ENCODE data around the gene TOMT. TPM values are rescaled to one million over a fixed set of nuclear protein-coding genes. Genes with fewer than 3 reads are reported as not detected.
A peak's percentile ranks its signal among the peaks of the same experiment; 100 is the strongest.

The TOMT gene
- polyA plus RNA-seq, 1 donor = not detected

DNA sequence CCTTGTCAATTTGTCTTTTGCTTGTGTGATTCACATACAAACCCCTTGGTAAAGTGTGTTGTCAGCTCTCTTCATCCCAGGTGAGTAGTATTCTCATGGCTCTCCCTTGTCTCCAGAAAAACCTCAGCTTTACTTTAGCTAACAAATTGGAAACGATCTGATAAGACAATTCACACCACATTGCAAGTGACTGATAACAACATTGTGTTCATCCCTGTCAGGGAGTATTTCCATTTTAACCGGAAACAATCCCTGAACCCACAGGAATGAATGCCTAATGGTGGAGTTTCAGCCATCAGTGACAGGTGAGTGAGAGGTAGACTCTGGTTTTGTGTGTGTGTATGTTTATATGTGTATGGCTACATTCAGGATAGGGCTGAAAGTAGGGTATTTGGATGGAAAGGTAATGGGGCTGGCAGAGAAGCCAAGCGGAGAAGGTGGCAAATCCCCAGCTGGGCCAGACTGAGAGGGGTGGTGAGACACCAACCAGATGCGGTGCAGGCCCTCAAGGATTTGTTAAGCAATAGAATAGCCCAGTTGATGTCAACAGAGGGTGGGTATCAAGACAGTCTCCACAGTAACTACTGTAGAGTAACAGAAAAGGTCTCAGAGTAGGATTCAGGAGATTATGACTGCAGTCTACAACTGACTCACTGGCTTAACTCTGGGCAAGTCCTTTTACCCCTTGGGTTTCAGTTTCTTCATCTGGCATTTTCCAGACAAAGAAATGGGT, 17.5 kb upstream of the TOMT start:
- no peak for DNase-seq

DNA sequence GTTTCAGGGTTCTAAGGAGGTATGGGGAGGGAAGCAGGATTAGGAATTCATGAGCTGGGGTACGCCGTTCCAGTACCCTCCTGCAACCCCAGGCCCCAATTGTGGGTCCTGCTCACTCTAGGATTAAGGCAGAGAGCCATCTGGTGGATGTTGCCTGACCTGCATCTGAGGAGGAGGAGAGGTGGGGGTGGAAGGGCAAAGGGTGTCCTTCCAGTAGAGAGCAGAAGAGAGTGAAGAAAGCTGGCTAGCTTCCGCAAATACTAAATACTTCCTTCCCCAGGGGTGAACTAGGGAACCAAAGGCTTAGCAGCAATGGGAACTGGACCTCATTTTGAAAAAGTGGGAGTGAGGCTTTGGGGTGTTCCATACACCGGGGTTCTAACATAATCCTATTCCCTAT, 14.4 kb upstream of the TOMT start:
- DNase-seq = peak; percentile 70

DNA sequence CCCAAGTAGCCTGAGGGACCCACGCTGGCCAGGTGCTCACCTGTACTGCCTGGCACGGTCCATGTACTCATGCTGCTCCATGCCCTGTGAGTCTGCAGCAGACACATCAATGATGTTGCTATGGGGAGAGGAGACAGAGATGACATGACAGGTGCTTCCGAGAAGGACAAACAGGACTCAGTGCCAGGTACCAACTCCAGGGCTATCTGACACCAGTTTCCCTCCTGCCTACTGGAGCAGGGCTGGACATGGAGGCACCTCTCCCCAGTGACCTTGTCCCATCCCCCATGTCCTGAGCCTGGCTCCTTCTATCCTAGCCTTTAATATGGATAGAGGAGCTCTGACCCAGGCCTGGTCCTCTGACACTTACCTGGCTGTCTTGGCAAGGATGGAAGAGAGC, 7.0 kb upstream of the TOMT start:
- DNase-seq = no peak

DNA sequence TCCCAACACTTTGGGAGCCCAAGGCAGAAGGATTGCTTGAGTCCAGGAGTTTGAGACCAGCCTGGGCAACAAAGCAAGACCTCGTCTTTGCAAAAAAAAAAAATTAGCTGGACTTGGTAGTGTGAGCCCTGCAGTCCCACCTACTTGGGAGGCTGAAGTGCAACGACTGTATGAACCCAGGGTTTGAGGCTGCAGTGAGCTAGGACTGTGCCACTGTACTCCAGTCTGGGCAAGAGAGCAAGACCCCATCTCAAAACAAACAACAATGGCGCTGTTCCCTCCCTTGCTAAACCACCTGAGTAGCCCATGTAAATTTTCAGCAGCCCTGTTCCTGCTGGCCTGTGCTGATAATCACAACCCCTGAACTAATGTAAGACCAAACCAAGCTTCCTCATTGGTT, 5.7 kb upstream of the TOMT start:
- DNase-seq = no peak

DNA sequence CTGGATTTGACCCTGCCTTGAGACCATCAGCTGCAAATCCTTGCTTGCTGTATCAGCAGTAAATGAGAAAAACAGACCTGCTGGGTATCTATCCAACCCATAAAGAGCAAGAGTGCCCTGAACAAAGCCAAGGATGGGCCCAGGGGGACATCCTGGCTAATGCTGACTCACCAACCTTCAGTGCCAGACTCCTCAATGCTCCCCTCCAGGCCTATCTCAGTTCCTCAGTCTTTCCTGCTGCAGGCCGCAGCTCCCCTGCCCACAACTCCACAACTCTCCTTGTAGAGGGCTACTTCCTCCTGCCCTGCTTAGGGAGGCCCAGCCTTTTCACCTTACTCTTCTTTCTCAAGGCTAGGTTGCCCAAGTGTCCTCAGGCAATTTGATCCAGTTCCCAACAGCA, 5.3 kb upstream of the TOMT start:
- no peak for DNase-seq

DNA sequence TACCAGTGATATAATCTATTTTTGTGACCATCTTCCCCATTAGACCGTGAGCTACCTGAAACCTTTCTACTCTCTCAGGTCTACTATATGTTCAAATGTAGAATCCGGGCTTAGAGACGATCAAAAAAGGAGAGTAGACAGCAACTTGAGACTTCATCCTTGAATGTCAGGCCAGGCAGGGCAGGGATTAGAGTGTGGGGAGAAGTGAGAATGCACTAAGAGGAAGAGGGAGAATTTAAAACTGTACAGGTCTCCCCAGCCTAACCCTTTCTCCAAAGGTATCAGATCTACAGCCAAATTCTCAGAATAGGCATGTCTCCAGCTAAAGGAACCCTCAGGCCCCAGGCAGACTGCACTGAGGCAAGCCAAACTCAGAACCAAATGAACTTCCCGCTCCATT, 3.6 kb upstream of the TOMT start:
- DNase-seq = no peak

DNA sequence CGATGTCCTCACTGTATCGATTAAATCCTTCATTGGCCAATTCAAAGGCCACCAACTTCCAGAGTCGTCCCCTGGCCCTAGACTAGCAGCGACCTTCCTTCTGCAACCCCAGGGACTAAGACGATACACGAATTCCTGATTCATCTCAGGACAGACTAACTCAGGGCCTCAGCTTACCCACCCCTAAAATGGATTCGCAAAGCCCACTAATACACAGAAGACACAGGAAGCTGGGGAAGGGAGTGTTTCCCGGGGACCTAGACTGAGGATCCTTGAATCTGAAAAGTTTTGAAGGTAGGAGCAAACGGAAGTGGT, 3.1 kb upstream of the TOMT start:
- no peak for DNase-seq

DNA sequence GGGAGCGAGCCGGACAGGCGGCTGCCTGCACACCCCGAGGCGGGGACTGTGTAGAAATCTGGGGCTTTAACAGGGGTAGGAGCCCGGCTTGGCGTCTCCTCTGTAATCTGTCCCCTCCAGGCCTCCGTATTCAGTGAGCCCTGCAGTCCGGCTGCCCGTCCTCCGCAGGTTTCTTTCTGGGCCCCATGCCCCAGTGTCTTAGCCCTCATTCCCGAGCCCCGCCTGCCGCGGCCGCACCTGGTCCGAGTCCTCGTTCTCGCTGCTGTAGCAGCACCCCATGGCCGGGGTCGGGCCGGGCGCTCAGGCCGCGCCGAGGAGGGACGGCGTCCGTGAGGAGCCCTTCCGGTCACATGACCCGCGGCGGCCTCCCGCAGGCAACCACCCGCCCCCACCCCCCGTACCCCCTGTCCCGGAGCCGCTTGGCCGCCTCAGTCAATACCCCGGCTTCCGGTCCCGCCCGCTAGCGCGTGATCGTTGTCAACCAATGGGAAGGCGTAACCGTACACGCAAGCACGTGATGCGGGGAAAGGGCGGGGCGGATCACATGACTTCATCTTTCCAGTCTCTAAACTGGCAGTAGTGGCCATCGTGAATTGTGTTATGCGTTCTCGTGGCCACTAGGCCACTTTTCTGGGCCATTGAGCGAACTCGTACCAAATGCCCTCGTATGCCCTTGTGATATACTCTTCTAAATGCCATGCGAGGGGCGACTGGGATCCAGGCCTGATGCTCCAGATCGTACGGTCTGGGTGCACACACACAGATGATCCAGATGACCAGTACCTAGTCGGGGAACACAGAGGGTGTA, 2.6 kb upstream of the TOMT start, which contains the start of gene LAMTOR1:
LAMTOR1 (minus strand) TSS at position 352 of the 808 bp plus-strand sequence; CDS start at position 279, 73 bp downstream.
- peak; percentile 98 for DNase-seq

DNA sequence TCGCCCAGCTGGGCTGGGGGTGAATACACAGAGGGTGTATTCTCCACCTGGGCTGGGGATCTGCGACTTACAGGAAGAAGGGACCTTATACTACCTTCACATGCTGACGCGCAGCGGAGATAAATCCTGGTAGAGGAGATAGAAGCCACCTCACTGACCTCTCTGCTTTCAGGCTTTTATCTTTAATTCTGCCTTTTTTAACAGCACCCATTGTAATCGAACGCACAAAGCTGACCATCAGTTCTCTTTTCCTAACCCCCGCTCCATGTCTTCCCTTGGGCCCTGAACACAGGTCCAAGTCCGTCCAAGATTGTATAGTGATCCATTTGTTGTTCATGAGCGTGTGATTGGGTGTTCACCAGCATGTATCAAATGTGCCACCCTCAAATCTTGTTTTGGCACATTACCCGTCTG, 2.0 kb upstream of the TOMT start:
- no peak for DNase-seq

DNA sequence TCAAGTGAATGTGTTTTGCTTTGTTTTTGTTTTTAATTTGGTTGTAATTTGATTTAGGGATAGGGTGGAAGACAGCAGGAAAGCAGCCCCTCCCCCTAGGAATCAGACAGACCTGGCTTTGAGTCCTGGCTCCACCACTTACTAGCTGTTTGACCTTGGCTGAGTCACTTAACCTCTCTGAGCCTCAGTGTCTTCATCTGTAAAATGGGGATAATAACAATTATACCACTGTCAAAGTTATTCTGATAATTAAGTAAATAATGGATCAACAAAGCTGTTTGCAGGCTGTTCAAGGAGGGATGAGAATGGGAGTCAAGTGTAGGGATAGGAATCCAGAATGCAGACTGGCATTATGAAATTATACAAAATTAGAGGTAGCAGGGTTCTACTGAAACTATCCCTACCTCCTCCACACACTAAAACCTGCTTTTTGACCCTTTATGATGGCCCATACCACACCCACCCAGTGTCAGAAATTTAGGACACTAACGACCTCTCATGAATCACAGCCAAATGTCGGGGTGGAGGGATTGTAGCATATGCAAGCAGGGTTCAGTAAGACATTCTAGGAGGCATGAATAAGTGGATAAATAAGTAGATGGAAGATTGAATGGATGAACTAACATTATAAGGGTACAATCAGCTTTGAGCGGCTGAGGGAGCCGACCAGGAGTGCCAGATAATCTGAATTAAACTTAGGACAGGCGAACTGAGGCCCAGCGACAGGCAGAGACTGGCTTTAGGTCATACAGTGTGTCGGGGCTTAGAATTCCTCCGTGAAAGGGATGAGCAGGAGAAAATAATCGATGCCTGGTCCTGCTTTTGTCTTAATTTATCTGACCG, 5.8 kb downstream of the TOMT start:
- no peak for DNase-seq

DNA sequence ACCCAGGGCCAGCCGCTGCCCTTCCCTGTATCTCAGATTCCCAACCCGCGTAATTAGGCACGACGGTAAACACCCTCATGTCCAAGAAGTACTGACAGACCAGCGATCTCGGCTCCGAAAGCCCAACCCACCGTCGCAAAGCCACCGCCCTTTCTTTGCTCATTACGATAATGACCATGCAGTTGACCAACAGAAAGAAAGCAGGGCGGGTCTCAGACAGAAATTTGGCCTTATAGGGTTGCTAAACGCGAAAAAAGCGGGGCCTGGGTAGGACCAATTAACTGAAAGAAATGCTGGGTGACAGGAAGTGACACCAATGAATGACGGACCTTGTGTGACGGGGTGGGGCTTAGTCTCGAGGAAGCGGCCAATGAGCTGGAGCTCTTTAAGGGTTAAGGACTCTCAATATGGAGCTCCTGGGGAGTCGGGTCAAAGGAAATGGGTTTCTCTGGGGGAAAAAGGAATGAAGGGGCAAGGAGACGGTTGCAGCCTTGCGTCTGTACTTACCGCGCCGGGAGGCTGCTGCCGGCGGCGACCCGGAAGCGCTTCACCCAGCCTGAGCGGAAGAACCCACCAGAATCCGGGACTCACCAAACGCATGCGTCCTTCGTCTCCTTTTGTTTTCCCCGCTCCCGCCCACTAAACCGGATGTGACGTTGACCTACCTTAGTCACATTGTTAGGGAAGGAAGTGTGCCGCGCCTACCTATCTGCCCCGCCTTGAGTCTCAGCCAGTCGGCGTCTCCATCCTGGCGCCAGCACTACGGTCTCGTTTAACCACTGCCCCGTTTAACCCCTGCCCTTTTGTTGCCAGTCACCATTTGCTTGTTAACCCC, 6.6 kb downstream of the TOMT start, which contains the start of gene ANAPC15:
ANAPC15 (minus strand) TSS at position 553 of the 835 bp plus-strand sequence. CDS start 1,419 bp downstream, outside the sequence.
- DNase-seq = peak; percentile 99

DNA sequence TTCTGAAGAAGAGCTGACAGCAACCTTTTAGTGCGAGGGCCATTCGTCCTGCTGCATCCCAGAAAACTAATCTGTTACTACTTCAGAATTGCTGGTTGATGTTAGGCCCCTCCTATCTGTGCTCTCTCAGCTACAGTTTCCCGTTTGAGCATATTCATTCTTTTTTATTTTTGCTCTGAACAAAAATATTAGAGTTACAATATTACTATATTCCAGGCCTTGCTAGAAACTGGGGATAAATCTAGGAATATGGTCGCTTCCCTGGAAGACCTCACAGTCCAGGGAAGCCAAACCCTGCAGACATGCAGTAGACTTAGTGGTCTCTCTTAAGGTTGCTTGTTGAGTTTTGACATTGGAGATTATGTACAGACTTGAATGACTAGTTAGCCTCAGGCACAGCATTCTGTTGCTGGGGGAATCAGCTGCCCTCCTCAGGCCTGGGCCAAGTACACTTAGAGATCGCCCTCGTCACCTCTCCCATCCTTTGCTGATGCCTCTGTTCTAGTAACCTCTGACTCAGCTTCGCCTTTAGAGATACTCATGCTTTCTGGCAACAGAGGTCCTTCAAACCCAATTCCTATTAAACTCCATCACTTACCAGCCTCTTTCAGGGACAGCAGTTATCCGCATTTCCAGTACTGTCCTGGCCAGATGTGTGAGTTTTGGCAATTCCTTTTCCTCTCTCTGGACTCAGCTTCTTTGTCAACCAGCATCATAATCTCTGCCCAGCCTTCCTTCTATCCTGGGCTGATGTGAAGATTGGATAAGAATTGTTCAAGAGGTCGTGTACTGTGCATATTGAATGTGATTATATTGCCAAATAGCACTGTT, 7.5 kb downstream of the TOMT start:
- DNase-seq = no peak

DNA sequence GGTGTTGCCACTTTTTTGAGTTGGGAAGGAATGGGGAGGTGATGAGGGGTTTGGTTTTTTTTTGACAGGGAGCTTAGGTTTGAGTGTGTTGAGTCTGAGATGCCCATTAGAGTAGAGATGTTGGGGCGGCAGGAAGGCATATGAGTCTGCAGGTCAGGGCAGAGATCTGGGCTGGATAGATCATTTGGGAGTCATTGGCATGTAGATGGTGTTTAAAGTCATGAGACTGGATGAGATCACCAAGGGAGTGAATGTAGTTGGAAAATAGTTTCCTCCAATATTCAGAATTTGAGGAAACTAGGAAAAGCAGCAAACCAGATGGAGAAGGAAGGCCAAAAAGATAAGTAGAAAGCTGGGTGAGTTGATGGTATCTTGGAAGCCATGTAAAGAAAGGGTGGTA, 8.8 kb downstream of the TOMT start:
- no peak for DNase-seq

DNA sequence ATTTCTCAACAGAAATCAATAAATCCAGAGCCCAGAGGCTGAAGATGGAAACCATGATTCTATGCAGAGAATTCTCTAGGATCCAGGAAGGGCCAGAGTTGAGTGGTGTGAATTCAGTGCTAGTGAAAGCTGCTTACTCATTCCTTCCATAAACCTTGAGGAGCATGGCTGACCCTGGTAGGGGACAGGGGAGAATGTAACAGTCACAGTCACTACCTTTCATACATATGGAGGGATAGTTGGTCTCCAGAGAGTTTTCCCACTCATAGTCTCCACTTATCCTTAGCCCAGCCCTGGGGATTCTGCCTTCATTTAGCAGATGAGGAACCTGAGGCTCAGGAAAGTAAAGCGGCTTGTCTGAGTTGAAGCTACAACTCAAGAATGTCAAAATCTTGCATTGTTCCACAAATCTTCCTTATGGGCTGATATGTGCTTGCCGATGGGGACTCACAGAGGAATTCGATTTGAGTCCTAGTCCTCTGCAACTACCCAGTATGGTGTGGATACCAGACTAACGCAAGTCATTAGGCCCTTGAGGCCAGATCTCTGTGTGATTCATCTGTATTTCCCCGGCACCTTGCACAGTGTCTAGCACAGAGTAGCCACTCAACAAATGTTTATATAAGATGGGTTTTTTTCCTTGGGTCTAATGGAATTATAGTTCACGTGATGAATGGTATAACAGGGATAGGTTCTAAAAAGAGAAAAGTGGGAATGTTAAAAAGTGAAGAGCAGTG, 10.5 kb downstream of the TOMT start:
- DNase-seq = no peak

DNA sequence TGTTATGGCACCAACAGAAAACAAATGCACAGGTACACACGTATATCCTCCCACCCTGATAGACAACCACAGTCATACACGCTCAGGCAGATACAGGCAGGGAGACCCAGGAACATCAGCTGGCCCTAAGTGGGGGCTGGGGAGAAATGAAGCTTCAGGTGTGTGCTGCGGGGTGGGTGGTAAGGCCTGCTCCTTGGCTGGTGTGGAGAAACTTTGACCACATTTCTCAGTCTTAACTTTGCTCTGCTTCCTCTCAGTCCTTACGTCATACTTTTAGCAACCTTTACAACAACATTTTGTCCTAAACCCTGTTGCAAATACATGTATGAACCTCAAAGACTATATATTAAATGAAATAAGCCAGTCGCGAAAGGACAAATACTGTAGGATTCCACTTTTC, 13.5 kb downstream of the TOMT start:
- DNase-seq = no peak

DNA sequence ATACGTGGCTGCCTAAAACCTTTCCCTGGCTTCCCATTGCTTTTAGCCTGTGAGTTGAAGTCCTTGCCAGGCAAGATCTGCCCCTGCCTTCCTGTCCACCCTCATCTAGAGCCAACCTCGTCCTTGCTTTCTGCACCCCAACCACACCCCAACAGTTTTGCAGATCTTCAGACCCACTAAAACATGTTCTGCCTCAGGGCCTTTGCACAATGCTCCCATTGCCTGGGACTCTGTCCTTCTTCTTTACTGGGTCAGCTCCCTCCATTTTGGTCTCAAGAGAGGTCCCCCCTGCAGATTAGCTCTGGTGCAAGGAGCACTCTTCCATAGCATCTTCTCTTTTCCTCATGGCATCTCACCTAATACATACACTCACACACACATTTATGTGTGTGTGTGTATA, 15.2 kb downstream of the TOMT start:
- no peak for DNase-seq

DNA sequence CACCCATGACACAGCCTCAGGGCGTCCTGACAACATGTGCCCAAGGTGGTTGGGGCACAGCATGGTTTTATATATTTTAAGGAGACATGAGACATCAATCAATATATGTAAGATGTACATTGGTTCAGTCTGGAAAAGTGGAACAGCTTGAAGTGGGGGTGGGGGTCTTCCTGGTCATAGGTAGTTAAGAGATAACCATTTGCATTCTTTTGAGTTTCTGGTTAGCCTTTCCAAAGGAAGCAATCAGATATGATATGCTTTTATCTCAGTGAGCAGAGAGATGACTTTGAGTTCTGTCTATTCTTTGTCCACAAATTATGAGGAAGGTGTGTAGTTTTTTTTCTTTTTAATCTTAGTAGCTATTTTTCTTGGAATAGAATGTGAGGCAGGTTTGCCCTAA, 16.9 kb downstream of the TOMT start:
- DNase-seq = no peak

DNA sequence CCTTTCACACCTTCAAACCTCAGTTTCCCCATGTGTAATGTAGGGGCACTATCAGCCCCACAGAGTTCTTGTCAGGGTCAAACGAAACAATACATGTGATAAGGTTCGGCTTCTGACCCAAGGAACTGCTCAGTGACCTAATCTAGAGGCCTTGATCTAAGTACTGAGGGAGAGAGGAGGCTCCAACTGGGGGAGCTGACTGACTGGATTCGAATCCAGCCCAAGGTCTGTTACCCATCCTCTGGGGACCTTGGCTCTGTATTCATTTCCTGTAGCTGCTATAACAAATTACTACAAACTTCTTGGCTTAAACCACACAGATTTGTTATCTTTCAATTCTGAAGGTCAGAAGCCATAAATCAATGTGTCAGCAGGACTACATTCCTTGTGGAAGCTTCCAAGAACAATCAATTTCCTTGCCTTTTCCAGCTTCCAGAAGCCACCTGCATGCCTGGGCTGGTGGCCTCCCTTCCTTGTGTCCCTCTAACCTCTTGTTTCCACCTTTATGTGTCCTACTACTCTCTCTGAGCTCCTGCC, 17.5 kb downstream of the TOMT start:
- DNase-seq = no peak

DNA sequence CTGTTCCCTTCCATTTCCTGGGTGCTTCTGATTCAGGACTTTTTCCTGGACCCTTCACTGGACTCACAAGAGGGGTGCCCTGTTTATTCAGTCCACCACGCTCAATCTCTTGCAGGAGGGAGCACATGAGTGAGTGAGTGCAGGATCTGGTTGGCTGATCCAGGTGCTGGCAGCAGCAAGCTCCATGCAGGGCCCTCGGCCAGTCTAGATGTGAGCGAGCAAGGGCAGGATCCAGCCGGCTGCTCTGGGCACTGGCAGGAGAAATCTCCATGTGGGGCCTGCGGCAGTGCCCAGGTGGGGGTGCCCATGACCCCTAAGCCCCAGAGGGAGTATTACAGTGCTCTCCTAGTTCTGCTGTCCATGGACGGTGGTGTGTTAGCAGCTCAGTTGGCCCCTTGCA, 18.3 kb downstream of the TOMT start:
- no peak for DNase-seq

DNA sequence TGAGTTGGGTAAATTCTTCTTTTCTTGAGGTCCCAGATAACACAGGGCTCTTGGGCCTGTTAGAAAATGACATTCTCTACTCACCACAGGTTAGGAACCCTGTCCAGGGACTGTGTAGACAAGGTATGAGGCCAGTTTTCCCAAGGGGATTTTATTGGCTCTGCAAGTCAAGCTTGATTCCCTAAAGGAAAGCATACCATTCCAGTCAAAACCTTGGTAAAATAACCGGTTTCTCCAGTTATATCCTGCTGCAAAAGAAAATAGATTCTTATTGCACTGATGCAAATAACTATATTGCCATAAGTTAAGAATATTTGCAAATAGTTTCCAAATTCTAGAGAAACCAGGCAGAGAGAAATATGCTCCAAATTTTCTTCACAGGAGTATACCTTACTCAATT, 20.2 kb downstream of the TOMT start:
- DNase-seq = no peak

All from hindlimb muscle (tissue), 1 donor.